ENCODE results near the gene CCDC8. TPM values are rescaled to one million over a fixed set of nuclear protein-coding genes. Genes with fewer than 3 reads are reported as not detected.
A peak's percentile ranks its signal among the peaks of the same experiment; 100 is the strongest.
"Not testable (repeated sequence)": the region's sequence is repeated elsewhere in the genome, so short reads cannot be mapped to it uniquely, and the experiment has no call there.

Gene CCDC8
- total RNA-seq, 1 experiment from 2014 or later, result not detected

DNA sequence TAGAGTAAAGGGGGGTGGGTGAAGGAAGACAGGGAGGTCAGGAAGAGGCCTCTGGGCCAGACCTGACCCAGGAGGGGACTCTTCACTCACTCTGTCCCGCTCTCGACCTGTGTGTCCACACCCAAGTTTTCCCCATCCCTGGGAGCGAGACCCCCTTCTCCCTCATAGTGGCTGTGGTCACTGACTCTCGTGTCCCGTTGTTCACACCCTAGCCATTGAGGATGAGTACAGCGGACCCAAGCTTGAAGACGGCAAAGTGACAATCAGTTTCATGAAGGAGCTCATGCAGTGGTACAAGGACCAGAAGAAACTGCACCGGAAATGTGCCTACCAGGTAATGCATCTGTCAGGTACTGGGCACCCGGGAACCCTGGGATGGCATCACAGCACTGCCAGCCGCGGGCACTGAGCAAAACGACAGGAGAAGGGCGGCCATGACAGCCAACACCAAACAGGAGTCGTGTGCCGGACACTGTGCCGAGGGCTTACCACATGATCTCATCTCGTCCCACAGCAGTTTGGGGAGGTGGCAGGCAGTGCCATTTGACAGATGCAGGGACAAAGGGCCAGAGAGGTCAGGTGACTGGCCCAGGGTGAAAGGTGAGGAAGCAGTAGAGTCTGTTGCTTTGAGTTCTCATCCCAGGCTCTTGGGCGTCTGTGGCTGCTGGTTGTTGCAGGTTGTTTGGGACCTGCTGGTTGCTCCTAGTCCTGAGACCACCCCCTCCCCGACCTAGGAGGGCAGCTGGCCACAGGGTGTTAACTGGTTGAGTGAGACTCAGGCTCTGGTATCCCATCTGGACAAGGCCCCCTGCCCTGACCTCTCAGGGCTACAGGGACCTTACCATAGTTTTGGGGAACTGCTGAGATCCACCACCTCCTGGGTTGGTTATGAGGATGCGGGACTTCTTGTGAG lies 36.9 kb downstream of the CCDC8 start:
- no peak overlapping the region for H3K4me3 Mint-ChIP-seq (ENCODE audit: low read depth, unreplicated experiment)
- no peaks in the 10 kb centered on the region for H3K27me3 Mint-ChIP-seq (ENCODE audit: unreplicated experiment)
- BruUV-seq (replicated peaks), result no TSS peak
- CTCF ChIA-PET, result interaction anchor here (1.3 kb wide), 1 partner anchor 298 kb away, joined by 3 read pairs; no protein-coding TSS in a partner anchor
- intact Hi-C loops (cut with micrococcal nuclease; ENCODE audit: unreplicated experiment), result no loop called here
- H3K9me3 Mint-ChIP-seq (ENCODE audit: low read depth, unreplicated experiment), result no peaks in the 10 kb centered on the region
- no peak overlapping the region for H3K27ac Mint-ChIP-seq (ENCODE audit: unreplicated experiment)
- peaks cover 27% of the 10 kb centered on the region for H3K4me1 Mint-ChIP-seq (ENCODE audit: low read depth, unreplicated experiment)
- peaks cover 47% of the 10 kb centered on the region for H3K36me3 Mint-ChIP-seq (ENCODE audit: insufficient read depth, unreplicated experiment)
- DNase-seq, result no peak
- TF ChIP-seq, protein P1, sequence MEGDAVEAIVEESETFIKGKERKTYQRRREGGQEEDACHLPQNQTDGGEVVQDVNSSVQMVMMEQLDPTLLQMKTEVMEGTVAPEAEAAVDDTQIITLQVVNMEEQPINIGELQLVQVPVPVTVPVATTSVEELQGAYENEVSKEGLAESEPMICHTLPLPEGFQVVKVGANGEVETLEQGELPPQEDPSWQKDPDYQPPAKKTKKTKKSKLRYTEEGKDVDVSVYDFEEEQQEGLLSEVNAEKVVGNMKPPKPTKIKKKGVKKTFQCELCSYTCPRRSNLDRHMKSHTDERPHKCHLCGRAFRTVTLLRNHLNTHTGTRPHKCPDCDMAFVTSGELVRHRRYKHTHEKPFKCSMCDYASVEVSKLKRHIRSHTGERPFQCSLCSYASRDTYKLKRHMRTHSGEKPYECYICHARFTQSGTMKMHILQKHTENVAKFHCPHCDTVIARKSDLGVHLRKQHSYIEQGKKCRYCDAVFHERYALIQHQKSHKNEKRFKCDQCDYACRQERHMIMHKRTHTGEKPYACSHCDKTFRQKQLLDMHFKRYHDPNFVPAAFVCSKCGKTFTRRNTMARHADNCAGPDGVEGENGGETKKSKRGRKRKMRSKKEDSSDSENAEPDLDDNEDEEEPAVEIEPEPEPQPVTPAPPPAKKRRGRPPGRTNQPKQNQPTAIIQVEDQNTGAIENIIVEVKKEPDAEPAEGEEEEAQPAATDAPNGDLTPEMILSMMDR (IDR thresholded peaks at IDR 0.05; ENCODE audit: unreplicated experiment), result no peak

- H3K36me3 Mint-ChIP-seq (ENCODE audit: insufficient read depth, unreplicated experiment), result peaks cover 52% of the 10 kb centered on the region
- BruUV-seq (replicated peaks); DNase-seq; intact Hi-C loops (cut with micrococcal nuclease; ENCODE audit: unreplicated experiment); H3K27me3 Mint-ChIP-seq (ENCODE audit: unreplicated experiment); CTCF ChIA-PET; H3K27ac Mint-ChIP-seq (ENCODE audit: unreplicated experiment); H3K9me3 Mint-ChIP-seq (ENCODE audit: low read depth, unreplicated experiment); H3K4me3 Mint-ChIP-seq (ENCODE audit: low read depth, unreplicated experiment): not testable (repeated sequence)
- peaks cover 36% of the 10 kb centered on the region for H3K4me1 Mint-ChIP-seq (ENCODE audit: low read depth, unreplicated experiment)
Observed at GRCh38 chr19:46375476-46376067, 37.8 kb downstream of the CCDC8 start.

DNA sequence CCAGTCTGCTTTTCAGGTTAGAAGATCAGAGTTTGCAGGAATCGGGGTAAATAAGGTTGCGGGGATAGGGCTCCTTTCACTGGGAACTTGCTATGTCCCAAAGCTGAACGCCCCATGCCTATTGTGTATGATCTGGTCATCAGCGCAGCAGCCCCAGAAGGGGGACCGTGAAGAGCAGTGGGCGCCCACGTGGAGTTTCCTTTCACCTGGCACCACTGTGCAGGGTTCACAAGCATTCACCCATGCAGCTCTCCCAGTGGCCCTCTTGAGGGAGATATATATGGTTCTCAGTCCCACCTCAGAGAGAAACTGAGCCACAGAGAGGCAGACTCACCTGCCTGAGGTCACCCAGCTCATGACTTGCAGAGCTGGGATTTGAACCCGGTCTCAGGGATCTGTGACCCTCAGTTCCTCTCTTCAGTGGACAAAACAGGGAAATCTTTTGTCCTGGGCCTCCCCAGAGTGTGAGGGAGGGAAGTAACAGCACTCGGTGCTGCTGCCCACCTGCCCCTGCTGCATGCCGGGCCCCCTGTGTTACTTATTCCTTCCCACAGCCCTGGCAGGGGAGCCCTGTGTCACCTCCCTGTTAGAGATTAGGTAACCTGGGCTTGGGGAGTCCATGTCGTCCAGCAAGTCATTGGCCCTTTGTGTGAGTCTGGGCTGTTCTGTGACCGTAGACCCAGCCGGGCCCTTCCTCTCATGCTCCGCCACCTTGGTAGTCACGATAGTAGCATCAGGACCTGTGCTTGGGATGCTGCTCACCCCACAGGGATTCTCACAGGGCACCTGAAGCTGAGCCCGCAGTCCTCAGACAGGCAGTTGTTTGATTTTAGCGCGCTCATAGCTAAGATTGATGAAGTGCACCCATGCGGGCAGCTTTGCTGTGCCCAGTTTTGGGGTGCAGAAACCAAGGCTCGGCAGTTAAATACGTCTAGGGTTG lies 38.6 kb downstream of the CCDC8 start:
- no TSS peak for BruUV-seq (replicated peaks)

GRCh38 chr19:46373491-46374359 lies 39.6 kb downstream of the CCDC8 start:
- H3K4me3 Mint-ChIP-seq (ENCODE audit: low read depth, unreplicated experiment), result peak overlapping the region; percentile 71

More for the DNA sequence above, 38.6 kb downstream of the CCDC8 start:
- Mint-ChIP-seq H3K4me3 (ENCODE audit: low read depth, unreplicated experiment) (no peak overlapping the region), H3K27me3 (ENCODE audit: unreplicated experiment) (no peaks in the 10 kb centered on the region), H3K36me3 (ENCODE audit: insufficient read depth, unreplicated experiment) (peaks cover 48% of the 10 kb centered on the region), H3K9me3 (ENCODE audit: low read depth, unreplicated experiment) (no peaks in the 10 kb centered on the region), H3K27ac (ENCODE audit: unreplicated experiment) (peak overlapping the region; percentile 90), H3K4me1 (ENCODE audit: low read depth, unreplicated experiment) (peaks cover 38% of the 10 kb centered on the region)
- CTCF ChIA-PET, result interaction anchor here (0.5 to 2.4 kb wide), 5 partner anchors 17 to 102 kb away, joined by 4 to 20 read pairs (median 6); no protein-coding TSS in a partner anchor
- TF ChIP-seq, protein P1 (IDR thresholded peaks at IDR 0.05; ENCODE audit: unreplicated experiment), result no peak
- intact Hi-C loops (cut with micrococcal nuclease; ENCODE audit: unreplicated experiment), result no loop called here
- DNase-seq, result no peak

More at GRCh38 chr19:46373491-46374359, 39.6 kb downstream of the CCDC8 start:
- TF ChIP-seq, protein P1 (IDR thresholded peaks at IDR 0.05; ENCODE audit: unreplicated experiment), result no peak
- Mint-ChIP-seq H3K27ac (ENCODE audit: unreplicated experiment) (peak overlapping the region; percentile 90), H3K9me3 (ENCODE audit: low read depth, unreplicated experiment) (no peaks in the 10 kb centered on the region), H3K36me3 (ENCODE audit: insufficient read depth, unreplicated experiment) (peaks cover 56% of the 10 kb centered on the region), H3K27me3 (ENCODE audit: unreplicated experiment) (no peaks in the 10 kb centered on the region), H3K4me1 (ENCODE audit: low read depth, unreplicated experiment) (peaks cover 46% of the 10 kb centered on the region)
- CTCF ChIA-PET, result interaction anchor here (0.5 to 2.4 kb wide), 11 partner anchors 10 to 346 kb away, joined by 3 to 20 read pairs (median 5); no protein-coding TSS in a partner anchor
- intact Hi-C loops (cut with micrococcal nuclease; ENCODE audit: unreplicated experiment), result loop anchor here (2.0 kb wide), 1 partner anchor 93 kb away; no protein-coding TSS in a partner anchor
- BruUV-seq (replicated peaks), result no TSS peak
- DNase-seq, result peak; percentile 99

All from Calu3 (cell line).